Astrocyte (in vitro differentiated cells and primary cell): ENCODE measurements around the gene FBXO3.

Experiments used
- CTCF ChIP-seq: IDR thresholded peaks from 2 replicates; pipeline ENCODE4 v1.5.1; 2011; ENCODE audit warnings: low read depth, mild to moderate bottlenecking, inconsistent platforms, low read length, moderate library complexity; ENCODE audit not compliant: insufficient read depth
- EZH2 ChIP-seq: IDR thresholded peaks from 2 replicates; pipeline ENCODE4 v1.6.1; 2012; ENCODE audit warnings: mild to moderate bottlenecking, low read length, inconsistent platforms; ENCODE audit not compliant: insufficient read depth

GRCh38 chr11:33785609-33786008 lies 11.3 kb upstream of the FBXO3 start:
- TF ChIP-seq CTCF (no peak), EZH2 (no peak)
